ENCODE data around the gene EID2.
A peak's percentile ranks its signal among the peaks of the same experiment; 100 is the strongest.

The EID2 gene, protein sequence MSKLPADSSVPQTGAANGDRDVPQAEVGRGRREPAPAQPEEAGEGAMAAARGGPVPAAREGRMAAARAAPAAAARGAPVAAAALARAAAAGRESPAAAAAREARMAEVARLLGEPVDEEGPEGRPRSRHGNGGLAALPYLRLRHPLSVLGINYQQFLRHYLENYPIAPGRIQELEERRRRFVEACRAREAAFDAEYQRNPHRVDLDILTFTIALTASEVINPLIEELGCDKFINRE

GRCh38 chr19:39539518-39540332 is at the start of gene EID2:
Gene EID2, minus strand, starts transcription at chr19:39540161. Its CDS starts 82 bp downstream, at chr19:39540079.
- no peaks in the 10 kb centered on the region for H3K36me3 ChIP-seq (ENCODE audit: control insufficient read depth, insufficient read depth, low read length)

GRCh38 chr19:39588066-39588465 is 48.1 kb upstream of the EID2 start:
- no peaks in the 10 kb centered on the region for H3K9me3 ChIP-seq (ENCODE audit: control insufficient read depth, low read length)
- no peaks in the 10 kb centered on the region for H3K27me3 ChIP-seq (ENCODE audit: control insufficient read depth, insufficient read depth, low read length)
- no peaks in the 10 kb centered on the region for H3K36me3 ChIP-seq (ENCODE audit: control insufficient read depth, insufficient read depth, low read length)
- no peaks in the 10 kb centered on the region for H3K4me1 ChIP-seq (ENCODE audit: control insufficient read depth, insufficient read depth, low read length)
- H3K9ac ChIP-seq (ENCODE audit: low read length), result no peak overlapping the region
- H3K4me3 ChIP-seq (ENCODE audit: low read length), result no peak overlapping the region

More at GRCh38 chr19:39539518-39540332, at the start of gene EID2:
- H3K9me3 ChIP-seq (ENCODE audit: control insufficient read depth, low read length), result no peaks in the 10 kb centered on the region
- H3K4me1 ChIP-seq (ENCODE audit: control insufficient read depth, insufficient read depth, low read length), result no peaks in the 10 kb centered on the region
- H3K9ac ChIP-seq (ENCODE audit: low read length), result peak within 1 kb of the TSS; percentile 66
- peak within 1 kb of the TSS; percentile 26 for H3K4me3 ChIP-seq (ENCODE audit: low read length)
- no peaks in the 10 kb centered on the region for H3K27me3 ChIP-seq (ENCODE audit: control insufficient read depth, insufficient read depth, low read length)

GRCh38 chr19:39587496-39587895 is 47.5 kb upstream of the EID2 start:
- H3K27me3 ChIP-seq (ENCODE audit: control insufficient read depth, insufficient read depth, low read length), result no peaks in the 10 kb centered on the region
- H3K4me1 ChIP-seq (ENCODE audit: control insufficient read depth, insufficient read depth, low read length), result no peaks in the 10 kb centered on the region
- H3K36me3 ChIP-seq (ENCODE audit: control insufficient read depth, insufficient read depth, low read length), result no peaks in the 10 kb centered on the region
- no peaks in the 10 kb centered on the region for H3K9me3 ChIP-seq (ENCODE audit: control insufficient read depth, low read length)
- H3K9ac ChIP-seq (ENCODE audit: low read length), result no peak overlapping the region
- no peak overlapping the region for H3K4me3 ChIP-seq (ENCODE audit: low read length)

- H3K4me3 ChIP-seq (ENCODE audit: low read length), result no peak overlapping the region
- H3K4me1 ChIP-seq (ENCODE audit: control insufficient read depth, insufficient read depth, low read length), result no peaks in the 10 kb centered on the region
- H3K9ac ChIP-seq (ENCODE audit: low read length), result no peak overlapping the region
- no peaks in the 10 kb centered on the region for H3K36me3 ChIP-seq (ENCODE audit: control insufficient read depth, insufficient read depth, low read length)
- no peaks in the 10 kb centered on the region for H3K27me3 ChIP-seq (ENCODE audit: control insufficient read depth, insufficient read depth, low read length)
- H3K9me3 ChIP-seq (ENCODE audit: control insufficient read depth, low read length), result no peaks in the 10 kb centered on the region
These were observed 43.1 kb upstream of the EID2 start for GRCh38 chr19:39582891-39583625.

- Histone ChIP-seq H3K4me3 (ENCODE audit: low read length) (no peak overlapping the region), H3K4me1 (ENCODE audit: control insufficient read depth, insufficient read depth, low read length) (no peaks in the 10 kb centered on the region), H3K9ac (ENCODE audit: low read length) (no peak overlapping the region), H3K9me3 (ENCODE audit: control insufficient read depth, low read length) (no peaks in the 10 kb centered on the region), H3K27me3 (ENCODE audit: control insufficient read depth, insufficient read depth, low read length) (no peaks in the 10 kb centered on the region), H3K36me3 (ENCODE audit: control insufficient read depth, insufficient read depth, low read length) (no peaks in the 10 kb centered on the region)
These were observed 42.5 kb upstream of the EID2 start for GRCh38 chr19:39582442-39582841.

DNA sequence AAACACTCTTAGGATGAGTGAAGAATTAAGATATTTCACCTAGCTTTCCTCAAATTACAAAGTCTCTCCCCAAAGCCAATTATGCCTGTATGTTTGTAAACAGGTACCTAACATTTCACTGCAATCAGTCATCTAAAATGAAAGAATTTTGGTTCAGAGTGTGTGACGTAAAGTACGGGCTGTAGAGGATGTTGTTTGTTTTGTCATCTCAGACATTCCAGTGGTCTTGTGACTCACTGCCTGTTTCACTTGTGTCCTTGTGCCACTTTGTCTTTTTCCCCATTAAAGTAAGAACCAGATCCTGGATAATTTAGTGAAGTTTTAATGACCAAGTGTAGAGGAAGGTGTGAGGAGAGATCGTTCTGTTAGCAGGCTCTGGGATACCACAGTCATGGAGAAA is 28.6 kb upstream of the EID2 start:
- Histone ChIP-seq H3K9ac (ENCODE audit: low read length) (no peak overlapping the region), H3K9me3 (ENCODE audit: control insufficient read depth, low read length) (no peaks in the 10 kb centered on the region), H3K4me1 (ENCODE audit: control insufficient read depth, insufficient read depth, low read length) (no peaks in the 10 kb centered on the region), H3K36me3 (ENCODE audit: control insufficient read depth, insufficient read depth, low read length) (no peaks in the 10 kb centered on the region), H3K27me3 (ENCODE audit: control insufficient read depth, insufficient read depth, low read length) (no peaks in the 10 kb centered on the region), H3K4me3 (ENCODE audit: low read length) (no peak overlapping the region)

GRCh38 chr19:39566064-39566463 is 26.1 kb upstream of the EID2 start:
- Histone ChIP-seq H3K36me3 (ENCODE audit: control insufficient read depth, insufficient read depth, low read length) (no peaks in the 10 kb centered on the region), H3K4me3 (ENCODE audit: low read length) (no peak overlapping the region), H3K27me3 (ENCODE audit: control insufficient read depth, insufficient read depth, low read length) (no peaks in the 10 kb centered on the region), H3K9ac (ENCODE audit: low read length) (no peak overlapping the region), H3K4me1 (ENCODE audit: control insufficient read depth, insufficient read depth, low read length) (no peaks in the 10 kb centered on the region), H3K9me3 (ENCODE audit: control insufficient read depth, low read length) (no peaks in the 10 kb centered on the region)

DNA sequence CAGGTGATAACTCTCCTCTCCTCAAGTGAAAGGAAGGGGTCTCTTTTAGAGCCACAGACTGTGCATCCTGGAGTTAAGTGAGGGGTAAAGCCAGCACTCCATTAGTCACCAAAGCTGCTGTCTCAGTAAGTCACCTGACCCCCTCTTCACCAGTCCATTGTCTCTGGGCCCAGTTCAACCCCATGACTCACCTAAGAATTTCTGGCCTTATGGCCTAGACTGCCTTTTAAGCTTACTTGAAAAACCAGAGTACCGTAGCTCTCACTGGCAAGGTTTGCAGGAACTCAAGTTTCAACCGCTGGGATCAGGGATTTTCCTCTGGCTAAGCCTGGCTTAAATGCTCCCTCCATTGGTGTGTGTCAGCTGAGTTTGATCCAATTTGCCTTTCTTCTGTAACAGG is 23.4 kb upstream of the EID2 start:
- no peaks in the 10 kb centered on the region for H3K27me3 ChIP-seq (ENCODE audit: control insufficient read depth, insufficient read depth, low read length)
- H3K4me3 ChIP-seq (ENCODE audit: low read length), result no peak overlapping the region
- no peaks in the 10 kb centered on the region for H3K36me3 ChIP-seq (ENCODE audit: control insufficient read depth, insufficient read depth, low read length)
- H3K9me3 ChIP-seq (ENCODE audit: control insufficient read depth, low read length), result no peaks in the 10 kb centered on the region
- peaks cover 4% of the 10 kb centered on the region for H3K4me1 ChIP-seq (ENCODE audit: control insufficient read depth, insufficient read depth, low read length)
- H3K9ac ChIP-seq (ENCODE audit: low read length), result no peak overlapping the region

DNA sequence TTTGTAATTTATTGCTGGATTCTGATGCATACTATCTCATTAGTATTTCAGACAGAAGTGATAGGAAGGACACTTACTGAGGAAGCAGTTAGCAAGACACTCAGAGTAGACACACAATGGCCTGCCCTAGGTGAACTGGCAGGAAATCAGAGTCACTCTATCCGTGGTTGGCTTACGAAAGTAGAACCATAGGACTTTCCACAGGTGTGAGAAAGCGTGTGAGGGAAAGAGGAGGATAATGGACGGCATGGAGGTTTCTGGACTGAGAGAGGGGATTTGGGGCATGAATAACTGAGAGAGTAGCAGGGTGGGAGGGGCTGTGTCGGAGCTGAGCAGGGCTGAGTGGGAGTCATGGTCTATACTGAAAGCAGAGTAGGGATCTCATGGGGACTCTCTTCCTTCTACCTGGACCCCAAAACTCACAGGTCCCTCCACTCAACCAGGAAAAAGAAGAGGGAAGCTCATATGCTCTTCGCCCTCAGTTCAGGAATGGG is 18.7 kb upstream of the EID2 start:
- no peaks in the 10 kb centered on the region for H3K36me3 ChIP-seq (ENCODE audit: control insufficient read depth, insufficient read depth, low read length)
- no peaks in the 10 kb centered on the region for H3K9me3 ChIP-seq (ENCODE audit: control insufficient read depth, low read length)
- H3K9ac ChIP-seq (ENCODE audit: low read length), result no peak overlapping the region
- H3K4me1 ChIP-seq (ENCODE audit: control insufficient read depth, insufficient read depth, low read length), result peaks cover 8% of the 10 kb centered on the region
- no peaks in the 10 kb centered on the region for H3K27me3 ChIP-seq (ENCODE audit: control insufficient read depth, insufficient read depth, low read length)
- H3K4me3 ChIP-seq (ENCODE audit: low read length), result no peak overlapping the region

- Histone ChIP-seq H3K4me3 (ENCODE audit: low read length) (no peak overlapping the region), H3K27me3 (ENCODE audit: control insufficient read depth, insufficient read depth, low read length) (no peaks in the 10 kb centered on the region), H3K36me3 (ENCODE audit: control insufficient read depth, insufficient read depth, low read length) (no peaks in the 10 kb centered on the region), H3K9me3 (ENCODE audit: control insufficient read depth, low read length) (no peaks in the 10 kb centered on the region), H3K9ac (ENCODE audit: low read length) (no peak overlapping the region), H3K4me1 (ENCODE audit: control insufficient read depth, insufficient read depth, low read length) (peaks cover 8% of the 10 kb centered on the region)
These were observed 18.1 kb upstream of the EID2 start for GRCh38 chr19:39557811-39558623.

- Histone ChIP-seq H3K4me1 (ENCODE audit: control insufficient read depth, insufficient read depth, low read length) (peaks cover 8% of the 10 kb centered on the region), H3K36me3 (ENCODE audit: control insufficient read depth, insufficient read depth, low read length) (no peaks in the 10 kb centered on the region), H3K27me3 (ENCODE audit: control insufficient read depth, insufficient read depth, low read length) (no peaks in the 10 kb centered on the region), H3K9me3 (ENCODE audit: control insufficient read depth, low read length) (no peaks in the 10 kb centered on the region), H3K4me3 (ENCODE audit: low read length) (no peak overlapping the region), H3K9ac (ENCODE audit: low read length) (no peak overlapping the region)
These were observed 15.9 kb upstream of the EID2 start for GRCh38 chr19:39555883-39556282.

Data from mucosa of stomach (tissue), 1 donor.